ENCODE measurements around the gene BTBD9. TPM values are rescaled to one million over a fixed set of nuclear protein-coding genes. Genes with fewer than 3 reads are reported as not detected.
A peak's percentile ranks its signal among the peaks of the same experiment; 100 is the strongest.

The BTBD9 gene
- total RNA-seq, 1 donor from 2014 or later: 47.9 TPM

DNA sequence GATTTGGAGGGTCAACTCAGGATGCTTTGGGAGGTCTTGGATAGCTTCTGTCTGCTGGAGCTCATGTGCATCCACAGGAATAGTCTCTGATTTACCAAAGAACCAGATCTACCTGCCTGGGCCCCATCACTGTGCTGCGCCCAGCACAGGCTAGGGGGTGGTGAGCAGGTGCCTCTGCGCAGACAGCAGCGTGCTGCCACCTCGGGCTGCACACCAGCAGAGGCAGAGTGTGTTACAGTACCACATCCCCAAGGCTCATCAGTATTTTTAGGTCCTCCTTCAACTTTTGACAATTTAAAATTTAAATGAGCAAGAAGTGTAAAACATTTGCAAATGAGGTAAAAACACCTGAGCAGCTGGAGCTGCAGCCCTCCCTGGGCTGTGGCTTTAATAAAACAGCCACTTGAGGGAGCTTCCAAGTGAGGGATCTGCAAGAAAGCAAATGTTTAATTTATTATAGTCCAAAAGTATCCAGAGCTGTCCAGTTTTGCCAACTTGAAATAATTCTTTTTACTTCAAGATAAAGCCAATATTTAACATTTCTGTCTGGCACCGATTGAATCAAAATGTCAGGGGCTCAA is 495.3 kb downstream of the BTBD9 start:
- no peaks in the 10 kb centered on the region for H3K27me3 ChIP-seq
- TF ChIP-seq, protein P1, sequence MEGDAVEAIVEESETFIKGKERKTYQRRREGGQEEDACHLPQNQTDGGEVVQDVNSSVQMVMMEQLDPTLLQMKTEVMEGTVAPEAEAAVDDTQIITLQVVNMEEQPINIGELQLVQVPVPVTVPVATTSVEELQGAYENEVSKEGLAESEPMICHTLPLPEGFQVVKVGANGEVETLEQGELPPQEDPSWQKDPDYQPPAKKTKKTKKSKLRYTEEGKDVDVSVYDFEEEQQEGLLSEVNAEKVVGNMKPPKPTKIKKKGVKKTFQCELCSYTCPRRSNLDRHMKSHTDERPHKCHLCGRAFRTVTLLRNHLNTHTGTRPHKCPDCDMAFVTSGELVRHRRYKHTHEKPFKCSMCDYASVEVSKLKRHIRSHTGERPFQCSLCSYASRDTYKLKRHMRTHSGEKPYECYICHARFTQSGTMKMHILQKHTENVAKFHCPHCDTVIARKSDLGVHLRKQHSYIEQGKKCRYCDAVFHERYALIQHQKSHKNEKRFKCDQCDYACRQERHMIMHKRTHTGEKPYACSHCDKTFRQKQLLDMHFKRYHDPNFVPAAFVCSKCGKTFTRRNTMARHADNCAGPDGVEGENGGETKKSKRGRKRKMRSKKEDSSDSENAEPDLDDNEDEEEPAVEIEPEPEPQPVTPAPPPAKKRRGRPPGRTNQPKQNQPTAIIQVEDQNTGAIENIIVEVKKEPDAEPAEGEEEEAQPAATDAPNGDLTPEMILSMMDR (IDR thresholded peaks at IDR 0.05): no peak
- intact Hi-C loops (cut with DNase I): no loop called here
- H3K4me1 ChIP-seq: peaks cover 12% of the 10 kb centered on the region
- no peak for ATAC-seq
- peak; percentile 26 for DNase-seq
- H3K4me3 ChIP-seq: no peak overlapping the region
- no peak overlapping the region for H3K27ac ChIP-seq
- no peaks in the 10 kb centered on the region for H3K36me3 ChIP-seq
- H3K9me3 ChIP-seq: no peaks in the 10 kb centered on the region

- ATAC-seq (peak; percentile 29), DNase-seq (peak; percentile 49)
- H3K36me3 ChIP-seq: no peaks in the 10 kb centered on the region
- TF ChIP-seq, protein P1 (IDR thresholded peaks at IDR 0.05): no peak
- H3K27me3 ChIP-seq: no peaks in the 10 kb centered on the region
- no peak overlapping the region for H3K27ac ChIP-seq
- no peak overlapping the region for H3K4me3 ChIP-seq
- H3K4me1 ChIP-seq: peaks cover 2% of the 10 kb centered on the region
- intact Hi-C loops (cut with DNase I): no loop called here
- no peaks in the 10 kb centered on the region for H3K9me3 ChIP-seq
Measured at GRCh38 chr6:38143191-38144150, 496.3 kb downstream of the BTBD9 start.

- DNase-seq (peak; percentile 31), ATAC-seq (no peak)
- Histone ChIP-seq H3K27ac (no peak overlapping the region), H3K4me3 (no peak overlapping the region), H3K4me1 (no peaks in the 10 kb centered on the region), H3K36me3 (no peaks in the 10 kb centered on the region), H3K9me3 (no peaks in the 10 kb centered on the region), H3K27me3 (no peaks in the 10 kb centered on the region)
- TF ChIP-seq, protein P1 (IDR thresholded peaks at IDR 0.05): no peak
- intact Hi-C loops (cut with DNase I): no loop called here
Measured at GRCh38 chr6:38142178-38142902, 497.4 kb downstream of the BTBD9 start.

DNA sequence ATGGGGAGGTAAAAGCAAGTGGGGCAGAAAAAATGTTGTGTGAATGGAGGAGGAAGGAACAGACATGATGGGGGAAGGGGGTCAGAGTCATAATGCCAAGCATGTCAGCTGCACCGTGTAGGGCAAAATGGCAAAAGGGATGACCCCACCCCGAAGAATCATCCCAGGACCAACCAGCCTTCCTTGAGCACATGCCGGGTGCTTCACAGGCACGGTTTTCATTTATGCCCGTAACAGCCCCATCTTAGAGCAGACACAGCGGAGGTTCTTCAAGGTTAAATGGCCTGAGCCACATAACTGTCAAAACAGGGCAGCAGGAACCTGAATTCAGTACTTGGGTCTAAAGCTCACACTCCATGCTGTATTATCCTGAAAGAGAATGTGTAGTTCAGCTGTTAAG is 498.0 kb downstream of the BTBD9 start:
- Histone ChIP-seq H3K27me3 (no peaks in the 10 kb centered on the region), H3K4me1 (no peaks in the 10 kb centered on the region), H3K27ac (no peak overlapping the region), H3K36me3 (no peaks in the 10 kb centered on the region), H3K9me3 (no peaks in the 10 kb centered on the region), H3K4me3 (no peak overlapping the region)
- TF ChIP-seq, protein P1 (IDR thresholded peaks at IDR 0.05): no peak
- intact Hi-C loops (cut with DNase I): no loop called here
- DNase-seq (peak; percentile 10), ATAC-seq (no peak)

DNA sequence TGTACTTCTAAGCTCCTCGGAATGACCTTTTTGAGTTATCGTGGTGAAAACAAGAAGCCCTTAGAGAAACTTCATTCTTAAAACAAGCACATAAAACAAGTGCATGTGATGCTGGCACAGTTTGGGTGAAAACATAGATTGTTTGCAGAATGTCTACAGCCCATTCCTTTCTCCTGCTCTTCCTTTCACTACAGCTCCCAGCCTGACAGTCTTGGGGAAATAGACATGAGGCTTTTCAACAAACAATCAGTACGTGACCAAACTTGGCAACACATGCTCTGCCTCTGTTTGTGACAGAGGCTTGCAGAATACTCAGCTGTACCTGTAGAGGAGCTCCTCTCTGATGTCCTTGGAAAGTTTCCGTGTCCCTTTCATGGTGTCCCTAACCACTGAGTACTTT is 498.6 kb downstream of the BTBD9 start:
- no peaks in the 10 kb centered on the region for H3K4me1 ChIP-seq
- TF ChIP-seq, protein P1 (IDR thresholded peaks at IDR 0.05): no peak
- no peak for ATAC-seq
- no peak for DNase-seq
- H3K27ac ChIP-seq: no peak overlapping the region
- H3K27me3 ChIP-seq: no peaks in the 10 kb centered on the region
- no peaks in the 10 kb centered on the region for H3K36me3 ChIP-seq
- H3K4me3 ChIP-seq: no peak overlapping the region
- H3K9me3 ChIP-seq: no peaks in the 10 kb centered on the region
- intact Hi-C loops (cut with DNase I): no loop called here

Measured in upper lobe of right lung (tissue), 1 donor.